IMR-90 (cell line): ENCODE results near the gene TPPP. TPM values are rescaled to one million over a fixed set of nuclear protein-coding genes. Genes with fewer than 3 reads are reported as not detected.

Experiments
- ATAC-seq: fragments of 200-7000 bp; cut with Tn5 transposase; 2 replicates; pipeline ENCODE4 v1.9.1; 2020; ENCODE audit warnings: low read depth, mild to moderate bottlenecking, moderate library complexity
- BruUV-seq: library from RNA; stranded (reverse); fragments of 400-500 nt; replicated peaks from 2 replicates; lab custom pipeline; 2021; lab: Mats Ljungman, UMichigan
- CTCF ChIA-PET: fragments of 300-600 bp; formaldehyde crosslinking; extraction: SDS; loops from one replicate; lab custom pipeline; 2021; ENCODE audit warnings: antibody characterized with exemption; lab: Yijun Ruan, JAX
- POLR2A ChIA-PET: fragments of 300-600 bp; sonication (Branson Sonifier 250); formaldehyde crosslinking; loops from one replicate; lab custom pipeline; 2022; ENCODE audit warnings: antibody characterized with exemption; ENCODE audit not compliant: unreplicated experiment; lab: Charles Lee
- DNase-seq: peaks from one replicate; pipeline ENCODE4 v3.0.0; 2013
- H2AFZ ChIP-seq: replicated peaks from 2 replicates; pipeline ENCODE3; 2013; ENCODE audit warnings: low read length, mild to moderate bottlenecking; ENCODE audit not compliant: poor library complexity
- H2AK5ac ChIP-seq: 2 replicates; pipeline ENCODE4 v1.6.1; 2013; ENCODE audit warnings: low read depth, low read length, inconsistent platforms
- H2AK9ac ChIP-seq: replicated peaks from 2 replicates; pipeline ENCODE3; 2013; ENCODE audit warnings: mild to moderate bottlenecking, low read depth, low read length, moderate library complexity; ENCODE audit not compliant: poor library complexity
- H2BK120ac ChIP-seq: 2 replicates; pipeline ENCODE4 v1.6.1; 2013; ENCODE audit warnings: low read depth, low read length, inconsistent platforms
- H2BK15ac ChIP-seq: 3 replicates; pipeline ENCODE4 v1.6.1; 2013; ENCODE audit warnings: low read depth, low read length, inconsistent platforms
- H2BK20ac ChIP-seq: 2 replicates; pipeline ENCODE4 v1.6.1; 2013; ENCODE audit warnings: low read depth, mild to moderate bottlenecking, inconsistent platforms, low read length, moderate library complexity
- H2BK5ac ChIP-seq: 2 replicates; pipeline ENCODE4 v1.6.1; 2013; ENCODE audit warnings: mild to moderate bottlenecking, low read depth, low read length, inconsistent platforms; ENCODE audit not compliant: poor library complexity, severe bottlenecking
- H3K14ac ChIP-seq: replicated peaks from 2 replicates; pipeline ENCODE4 v1.6.1; 2013; ENCODE audit warnings: low read depth, low read length, inconsistent platforms
- H3K18ac ChIP-seq: 2 replicates; pipeline ENCODE4 v1.6.1; 2013; ENCODE audit warnings: low read depth, low read length, control low read depth
- H3K23ac ChIP-seq: 2 replicates; pipeline ENCODE4 v1.6.1; 2013; ENCODE audit warnings: low read depth, low read length, inconsistent platforms
- H3K27ac ChIP-seq: 2 replicates; pipeline ENCODE4 v1.5.1; 2013; ENCODE audit warnings: mild to moderate bottlenecking, control low read depth, low read length; ENCODE audit not compliant: insufficient read depth
- H3K27me3 ChIP-seq: 2 replicates; pipeline ENCODE4 v1.6.1; 2013; ENCODE audit warnings: low read length; ENCODE audit not compliant: control insufficient read depth, insufficient read depth
- H3K36me3 ChIP-seq: 2 replicates; pipeline ENCODE4 v1.6.1; 2013; ENCODE audit warnings: low read length, mixed read lengths; ENCODE audit not compliant: control insufficient read depth, insufficient read depth
- H3K4ac ChIP-seq: 2 replicates; pipeline ENCODE4 v1.6.1; 2013; ENCODE audit warnings: low read depth, low read length, inconsistent platforms
- H3K4me1 ChIP-seq: 2 replicates; pipeline ENCODE4 v1.6.1; 2013; ENCODE audit warnings: low read length, mixed read lengths; ENCODE audit not compliant: control insufficient read depth, insufficient read depth
- H3K4me2 ChIP-seq: 2 replicates; pipeline ENCODE4 v1.6.1; 2013; ENCODE audit warnings: low read depth, mild to moderate bottlenecking, control low read depth, low read length, moderate library complexity
- H3K4me3 ChIP-seq: 2 replicates; pipeline ENCODE4 v1.5.1; 2013; ENCODE audit warnings: low read depth, mild to moderate bottlenecking, control low read depth, low read length, moderate library complexity; ENCODE audit not compliant: insufficient read depth
- H3K56ac ChIP-seq: 2 replicates; pipeline ENCODE4 v1.6.1; 2013; ENCODE audit warnings: low read length, inconsistent platforms; ENCODE audit not compliant: insufficient read depth; ENCODE audit errors: extremely low read depth
- H3K79me1 ChIP-seq, 2 experiments: 2 replicates each; pipeline ENCODE4 v1.6.1; 2013; ENCODE audit warnings: low read length in 2 of 2, inconsistent platforms in 1 of 2, low read depth in 1 of 2
- H3K9ac ChIP-seq: 2 replicates; pipeline ENCODE4 v1.6.1; 2013; ENCODE audit warnings: low read depth, low read length, control low read depth
- H3K9me1 ChIP-seq: 2 replicates; pipeline ENCODE4 v1.6.1; 2013; ENCODE audit warnings: low read length, inconsistent platforms; ENCODE audit not compliant: insufficient read depth
- H3K9me3 ChIP-seq: 2 replicates; pipeline ENCODE4 v1.6.1; 2013; ENCODE audit warnings: low read length; ENCODE audit not compliant: control insufficient read depth, insufficient read depth
- H4K20me1 ChIP-seq: 2 replicates; pipeline ENCODE4 v1.6.1; 2013; ENCODE audit warnings: low read length, inconsistent platforms; ENCODE audit not compliant: insufficient read depth
- H4K5ac ChIP-seq: 2 replicates; pipeline ENCODE4 v1.6.1; 2013; ENCODE audit warnings: mild to moderate bottlenecking, low read depth, low read length, control low read depth
- H4K8ac ChIP-seq, 2 experiments: 2 replicates each; pipeline ENCODE4 v1.6.1; 2013; ENCODE audit warnings: low read depth in 2 of 2, low read length in 2 of 2, control low read depth in 1 of 2, inconsistent platforms in 1 of 2
- H4K91ac ChIP-seq: 2 replicates; pipeline ENCODE4 v1.6.1; 2013; ENCODE audit warnings: low read depth, low read length, inconsistent platforms; ENCODE audit not compliant: insufficient read depth
- CEBPB ChIP-seq: IDR thresholded peaks from 2 replicates; pipeline ENCODE4 v1.6.1; 2012; ENCODE audit warnings: low read depth, low read length, improper control_type of control experiment
- CHD1 ChIP-seq: IDR thresholded peaks from 2 replicates; pipeline ENCODE4 v1.6.1; 2012; ENCODE audit warnings: low read depth, low read length, improper control_type of control experiment
- FOS ChIP-seq: fragments of 150-350 bp; IDR thresholded peaks from 2 replicates; pipeline ENCODE4 v1.6.1; 2016; ENCODE audit warnings: low read depth, low read length
- MAFK ChIP-seq: IDR thresholded peaks from 2 replicates; pipeline ENCODE4 v1.6.1; 2012; ENCODE audit warnings: low read depth, low read length, improper control_type of control experiment
- MAZ ChIP-seq: IDR thresholded peaks from 2 replicates; pipeline ENCODE4 v1.6.1; 2012; ENCODE audit warnings: low read depth, mild to moderate bottlenecking, low read length, improper control_type of control experiment, moderate library complexity, borderline replicate concordance
- NFE2L2 ChIP-seq: fragments of 150-350 bp; IDR thresholded peaks from 2 replicates; pipeline ENCODE4 v1.6.1; 2016; ENCODE audit warnings: low read depth, mild to moderate bottlenecking, low read length
- POLR2A ChIP-seq: IDR thresholded peaks from 2 replicates; pipeline ENCODE4 v1.6.1; 2012; ENCODE audit warnings: mild to moderate bottlenecking, low read depth, low read length
- RAD21 ChIP-seq: IDR thresholded peaks from 2 replicates; pipeline ENCODE4 v1.6.1; 2012; ENCODE audit warnings: low read length, improper control_type of control experiment
- RCOR1 ChIP-seq: IDR thresholded peaks from 2 replicates; pipeline ENCODE4 v1.6.1; 2012; ENCODE audit warnings: mild to moderate bottlenecking, low read length, improper control_type of control experiment; ENCODE audit not compliant: insufficient replicate concordance
- WGBS, 2 experiments: methylation state at CpG; one replicate each; pipeline versions ENCODE4 v1.1.5 to v1.1.7; 2013; ENCODE audit warnings: missing lambda C conversion rate in 2 of 2; ENCODE audit not compliant: insufficient read length in 1 of 2; ENCODE audit errors: extremely low coverage in 2 of 2; 5-methylcytosine and 5-hydroxymethylcytosine counted together
- dilution Hi-C: fragments of 300-500 bp; cut with HindIII; formaldehyde crosslinking; loops from one replicate; pipeline ENCODE4 v1.14.3; 2018; ENCODE audit warnings: low sequenced_read_pairs; ENCODE audit not compliant: unreplicated experiment
- in situ Hi-C: fragments of 300-500 bp; cut with MboI; formaldehyde crosslinking; loops from 3 replicates; pipeline ENCODE4 v1.14.3; 2019; ENCODE audit warnings: low sequenced_read_pairs, inconsistent platforms, mixed read lengths
- intact Hi-C: fragments of 100-400 bp; cut with micrococcal nuclease; formaldehyde crosslinking; loops from 2 replicates; pipeline ENCODE4 v1.10.0; 2022
- polyA plus RNA-seq, 3 experiments: library from polyadenylated mRNA; depleted of rRNA; stranded (reverse); fragments of >200 nt; gene quantifications; 2 replicates each; pipeline ENCODE4 v1.2.3, GENCODE V29; 2012; ENCODE audit warnings: low replicate concordance in 1 of 3
- total RNA-seq: library from RNA; depleted of rRNA; stranded (reverse); fragments of >200 nt; gene quantifications from 2 replicates; pipeline ENCODE4 v1.2.3, GENCODE V29; 2012
- TF ChIP-seq, protein P1 (sequence below): fragments of 150-350 bp; IDR thresholded peaks from 2 replicates; pipeline ENCODE4 v1.6.1; 2016; ENCODE audit warnings: low read depth, mild to moderate bottlenecking, low read length, moderate library complexity, borderline replicate concordance
- TF ChIP-seq, protein P2 (sequence below): fragments of 150-350 bp; IDR thresholded peaks from 2 replicates; pipeline ENCODE4 v1.6.1; 2017; ENCODE audit warnings: mild to moderate bottlenecking, antibody characterized with exemption, low read length, low read depth
- TF ChIP-seq, protein P3 (sequence below): conservative IDR thresholded peaks from 2 replicates; pipeline ENCODE4 v1.5.1; 2012; ENCODE audit warnings: mild to moderate bottlenecking, low read depth, low read length, improper control_type of control experiment

TPPP gene
- total and polyA plus RNA-seq, 2 of the 4 experiments (the other 2 are of a cell fraction): under 0.01 to 0.07 TPM

DNA sequence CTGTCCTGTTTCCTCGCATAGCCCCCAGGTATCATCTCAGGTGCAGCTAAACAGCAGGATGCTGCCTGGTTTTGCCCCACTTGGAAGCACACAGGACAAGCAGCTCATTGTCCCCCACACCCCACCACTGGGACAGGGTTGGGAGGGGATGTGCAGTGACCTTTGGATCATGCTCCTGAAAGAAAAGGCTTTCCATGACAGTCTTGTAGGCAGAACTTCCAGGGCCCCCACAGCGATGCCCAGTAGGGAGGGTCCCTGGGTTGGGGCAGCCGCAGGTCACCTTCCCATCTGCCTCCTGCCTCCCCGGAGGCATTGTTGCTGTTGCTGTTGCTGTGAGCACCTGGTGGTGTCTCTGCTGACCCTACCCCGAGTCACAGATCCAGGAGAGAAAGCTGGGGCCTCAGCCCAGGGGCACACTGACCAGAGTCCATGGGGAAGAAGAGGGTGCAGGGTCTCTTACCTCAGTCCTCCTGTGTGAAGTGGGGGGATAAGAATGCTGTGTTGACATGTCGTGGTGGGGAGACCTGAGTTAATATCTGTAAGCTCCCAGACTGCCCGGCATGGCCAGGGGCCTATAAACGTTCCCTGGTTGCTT, 72.5 kb downstream of the TPPP start:
- no peaks in the 10 kb centered on the region for H3K9me3 ChIP-seq
- H3K4ac ChIP-seq: no peak overlapping the region
- H3K79me1 ChIP-seq: peaks cover 12 to 14% of the 10 kb centered on the region in 2 experiments
- H3K4me2 ChIP-seq: no peak overlapping the region
- H2BK120ac ChIP-seq: no peak overlapping the region
- peaks cover 8% of the 10 kb centered on the region for H3K36me3 ChIP-seq
- WGBS, 2 experiments: 100% methylated on average over 1 of the region's 8 CpGs; no CpG with 5 or more reads in 1 of the 2 experiments
- H2BK20ac ChIP-seq: no peak overlapping the region
- no peak overlapping the region for H2BK15ac ChIP-seq
- intact Hi-C loops (no loop called here), in situ Hi-C loops (no loop called here), dilution Hi-C loops (no loop called here)
- no peak for TF ChIP-seq CHD1
- TF ChIP-seq FOS: no peak
- TF ChIP-seq, protein P1, sequence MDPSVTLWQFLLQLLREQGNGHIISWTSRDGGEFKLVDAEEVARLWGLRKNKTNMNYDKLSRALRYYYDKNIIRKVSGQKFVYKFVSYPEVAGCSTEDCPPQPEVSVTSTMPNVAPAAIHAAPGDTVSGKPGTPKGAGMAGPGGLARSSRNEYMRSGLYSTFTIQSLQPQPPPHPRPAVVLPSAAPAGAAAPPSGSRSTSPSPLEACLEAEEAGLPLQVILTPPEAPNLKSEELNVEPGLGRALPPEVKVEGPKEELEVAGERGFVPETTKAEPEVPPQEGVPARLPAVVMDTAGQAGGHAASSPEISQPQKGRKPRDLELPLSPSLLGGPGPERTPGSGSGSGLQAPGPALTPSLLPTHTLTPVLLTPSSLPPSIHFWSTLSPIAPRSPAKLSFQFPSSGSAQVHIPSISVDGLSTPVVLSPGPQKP: no peak
- no peak for TF ChIP-seq CEBPB
- no peak for TF ChIP-seq RAD21
- TF ChIP-seq, protein P2, sequence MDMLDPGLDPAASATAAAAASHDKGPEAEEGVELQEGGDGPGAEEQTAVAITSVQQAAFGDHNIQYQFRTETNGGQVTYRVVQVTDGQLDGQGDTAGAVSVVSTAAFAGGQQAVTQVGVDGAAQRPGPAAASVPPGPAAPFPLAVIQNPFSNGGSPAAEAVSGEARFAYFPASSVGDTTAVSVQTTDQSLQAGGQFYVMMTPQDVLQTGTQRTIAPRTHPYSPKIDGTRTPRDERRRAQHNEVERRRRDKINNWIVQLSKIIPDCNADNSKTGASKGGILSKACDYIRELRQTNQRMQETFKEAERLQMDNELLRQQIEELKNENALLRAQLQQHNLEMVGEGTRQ: no peak
- TF ChIP-seq POLR2A: no peak
- TF ChIP-seq, protein P3, sequence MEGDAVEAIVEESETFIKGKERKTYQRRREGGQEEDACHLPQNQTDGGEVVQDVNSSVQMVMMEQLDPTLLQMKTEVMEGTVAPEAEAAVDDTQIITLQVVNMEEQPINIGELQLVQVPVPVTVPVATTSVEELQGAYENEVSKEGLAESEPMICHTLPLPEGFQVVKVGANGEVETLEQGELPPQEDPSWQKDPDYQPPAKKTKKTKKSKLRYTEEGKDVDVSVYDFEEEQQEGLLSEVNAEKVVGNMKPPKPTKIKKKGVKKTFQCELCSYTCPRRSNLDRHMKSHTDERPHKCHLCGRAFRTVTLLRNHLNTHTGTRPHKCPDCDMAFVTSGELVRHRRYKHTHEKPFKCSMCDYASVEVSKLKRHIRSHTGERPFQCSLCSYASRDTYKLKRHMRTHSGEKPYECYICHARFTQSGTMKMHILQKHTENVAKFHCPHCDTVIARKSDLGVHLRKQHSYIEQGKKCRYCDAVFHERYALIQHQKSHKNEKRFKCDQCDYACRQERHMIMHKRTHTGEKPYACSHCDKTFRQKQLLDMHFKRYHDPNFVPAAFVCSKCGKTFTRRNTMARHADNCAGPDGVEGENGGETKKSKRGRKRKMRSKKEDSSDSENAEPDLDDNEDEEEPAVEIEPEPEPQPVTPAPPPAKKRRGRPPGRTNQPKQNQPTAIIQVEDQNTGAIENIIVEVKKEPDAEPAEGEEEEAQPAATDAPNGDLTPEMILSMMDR: no peak
- no peak for TF ChIP-seq MAFK
- no peak for TF ChIP-seq NFE2L2
- no peak for TF ChIP-seq MAZ
- TF ChIP-seq RCOR1: no peak
- CTCF ChIA-PET: no interaction called here
- DNase-seq (no peak), ATAC-seq (no peak)
- H4K91ac ChIP-seq: no peak overlapping the region
- no peak overlapping the region for H4K5ac ChIP-seq
- no peak overlapping the region for H4K8ac ChIP-seq
- no TSS peak for BruUV-seq
- H3K4me1 ChIP-seq: no peaks in the 10 kb centered on the region
- no peak overlapping the region for H3K27ac ChIP-seq
- H3K56ac ChIP-seq: no peak overlapping the region
- H2AK9ac ChIP-seq: no peak overlapping the region
- H3K4me3 ChIP-seq: no peak overlapping the region
- H2BK5ac ChIP-seq: no peak overlapping the region
- no peaks in the 10 kb centered on the region for H3K9me1 ChIP-seq
- no peak overlapping the region for H3K23ac ChIP-seq
- H2AFZ ChIP-seq: no peak overlapping the region
- H2AK5ac ChIP-seq: no peak overlapping the region
- H3K18ac ChIP-seq: no peak overlapping the region
- POLR2A ChIA-PET: no interaction called here
- no peaks in the 10 kb centered on the region for H3K27me3 ChIP-seq
- no peaks in the 10 kb centered on the region for H4K20me1 ChIP-seq
- no peak overlapping the region for H3K9ac ChIP-seq
- no peak overlapping the region for H3K14ac ChIP-seq
